Natural killer cell treated with Interleukin-12 subunit alpha and Interleukin-12 subunit beta and Interleukin-15 and Interleukin-18, amount 100 ng/mL, for 72 hours (primary cell): Measurements from ENCODE around the gene DLD. TPM values are rescaled to one million over a fixed set of nuclear protein-coding genes. Genes with fewer than 3 reads are reported as not detected.

ENCODE experiments used
- ATAC-seq, 2 donors: fragments of 150-1000 bp; cut with Tn5 transposase in 1 of 2; sonication (Bioruptor Pico), chemical (Tn5 transposase) in 1 of 2; 2 replicates each; pipeline ENCODE4 v1.10.0; 2021
- DNase-seq: peaks from one replicate; pipeline ENCODE4 v3.0.0; 2022; ENCODE audit warnings: low spot score
- H3K27ac Mint-ChIP-seq, 2 donors: 1 replicate in 1 of 2; 2 replicates in 1 of 2; pipeline ENCODE4 v1.8.0; 2022; ENCODE audit warnings: mixed read lengths in 2 of 2, mild to moderate bottlenecking in 1 of 2, moderate library complexity in 1 of 2
- H3K27me3 Mint-ChIP-seq, 2 donors: 1 replicate in 1 of 2; 2 replicates in 1 of 2; pipeline ENCODE4 v1.8.0; 2022; ENCODE audit warnings: mixed read lengths in 2 of 2
- H3K36me3 Mint-ChIP-seq: one replicate; pipeline ENCODE4 v1.8.0; 2022; ENCODE audit warnings: mixed read lengths
- H3K4me1 Mint-ChIP-seq, 2 donors: 1 replicate in 1 of 2; 2 replicates in 1 of 2; pipeline ENCODE4 v1.8.0; 2022; ENCODE audit warnings: low read depth in 2 of 2, mixed read lengths in 2 of 2, mild to moderate bottlenecking in 1 of 2
- H3K4me3 Mint-ChIP-seq: one replicate; pipeline ENCODE4 v1.8.0; 2022; ENCODE audit warnings: mixed read lengths
- H3K9me3 Mint-ChIP-seq: 2 replicates; pipeline ENCODE4 v1.8.0; 2022; ENCODE audit warnings: mixed read lengths
- total RNA-seq, 2 donors: library from RNA; stranded (reverse); gene quantifications; one replicate each; pipeline ENCODE4 v1.2.3, GENCODE V29; 2022

The DLD gene
- total RNA-seq, 2 donors from 2014 or later = 67.7 to 85.5 TPM

DNA sequence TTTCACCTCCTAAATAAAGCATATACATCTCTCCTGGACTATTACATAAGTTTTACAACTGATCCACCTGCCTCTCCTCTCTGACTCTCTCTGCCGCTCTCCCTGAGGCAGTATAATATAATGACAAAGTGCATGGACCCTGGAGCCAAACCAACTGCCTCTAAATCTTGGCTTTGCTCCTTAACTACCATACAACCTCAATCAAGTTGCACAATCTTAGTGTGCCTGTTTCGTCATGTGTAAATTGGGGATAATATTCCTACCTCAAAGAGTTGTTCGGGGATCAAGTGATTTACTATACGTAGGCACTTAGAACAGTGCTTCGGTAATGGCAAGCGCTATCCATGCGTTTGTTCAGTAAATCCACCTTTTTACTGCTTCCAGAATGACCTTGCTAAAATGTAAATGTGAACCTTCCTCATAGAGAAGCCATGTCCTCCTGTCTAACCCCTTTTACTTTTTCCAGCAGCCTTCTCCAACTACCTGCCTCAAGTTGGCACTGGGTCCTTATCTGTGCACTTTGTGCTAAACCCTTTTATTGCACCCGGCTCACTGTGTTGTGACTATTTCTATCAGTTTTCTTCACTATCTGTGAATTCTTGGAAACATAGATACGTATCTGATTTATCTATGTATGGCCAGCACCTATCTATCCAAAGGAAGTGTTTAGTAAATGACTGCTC, 30.6 kb upstream of the DLD start:
- H3K27me3 Mint-ChIP-seq = no peaks in the 10 kb centered on the region
- H3K4me3 Mint-ChIP-seq = no peak overlapping the region
- ATAC-seq (no peak), DNase-seq (no peak)
- no peaks in the 10 kb centered on the region for H3K9me3 Mint-ChIP-seq
- H3K27ac Mint-ChIP-seq = no peak overlapping the region
- no peaks in the 10 kb centered on the region for H3K36me3 Mint-ChIP-seq
- peaks cover 24% of the 10 kb centered on the region in 2 donors for H3K4me1 Mint-ChIP-seq

- H3K4me1 Mint-ChIP-seq = peaks cover 28 to 29% of the 10 kb centered on the region in 2 donors
- H3K9me3 Mint-ChIP-seq = no peaks in the 10 kb centered on the region
- H3K27me3 Mint-ChIP-seq = no peaks in the 10 kb centered on the region
- no peak for ATAC-seq
- no peak overlapping the region for H3K27ac Mint-ChIP-seq
- H3K36me3 Mint-ChIP-seq = no peaks in the 10 kb centered on the region
- no peak for DNase-seq
- no peak overlapping the region for H3K4me3 Mint-ChIP-seq
These were observed 29.9 kb upstream of the DLD start for GRCh38 chr7:107860981-107861652.

DNA sequence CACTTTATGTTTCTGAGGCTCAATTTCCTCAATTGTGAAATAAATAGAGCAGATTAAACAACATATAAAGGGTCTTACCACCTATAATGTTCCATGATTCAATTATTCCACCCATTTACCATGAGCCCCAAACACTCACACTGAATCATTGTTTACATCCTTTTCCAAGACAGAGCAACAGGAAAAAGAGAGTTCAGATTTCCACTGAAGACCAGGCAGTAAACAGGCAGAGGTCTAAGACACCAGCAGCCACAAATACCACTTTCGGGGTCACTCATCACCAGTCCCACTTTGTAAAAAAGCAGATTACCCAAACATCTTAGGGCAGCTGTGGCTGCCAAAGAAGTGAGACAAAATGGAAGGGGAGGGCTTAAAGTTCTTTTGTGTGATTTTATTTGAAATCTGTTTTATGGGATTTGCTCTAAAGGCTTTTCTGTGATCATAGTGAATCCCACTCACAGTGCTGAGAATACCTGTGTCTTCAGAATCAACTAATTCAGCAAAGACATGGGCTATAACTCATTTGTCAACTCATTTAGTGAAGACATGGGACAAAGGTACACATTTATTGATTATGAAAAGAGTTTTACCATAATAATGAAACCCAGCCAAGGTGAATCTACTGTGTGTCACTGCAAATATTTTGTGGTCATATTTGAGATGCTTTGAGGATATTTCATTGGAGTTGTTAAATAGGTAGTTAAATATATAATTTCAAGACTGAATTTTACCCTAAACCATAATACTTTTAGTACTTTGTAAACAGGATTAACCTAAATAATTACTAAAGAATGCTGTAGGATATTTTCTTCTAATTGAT, 24.8 kb upstream of the DLD start:
- H3K36me3 Mint-ChIP-seq = no peaks in the 10 kb centered on the region
- ATAC-seq = no peak
- peaks cover 6 to 8% of the 10 kb centered on the region in 2 donors for H3K4me1 Mint-ChIP-seq
- DNase-seq = no peak
- peak overlapping the region in 1 of 2 donors; percentile 71 for H3K27ac Mint-ChIP-seq
- no peaks in the 10 kb centered on the region for H3K9me3 Mint-ChIP-seq
- H3K27me3 Mint-ChIP-seq = peaks cover 0 to 8% of the 10 kb centered on the region in 2 donors
- H3K4me3 Mint-ChIP-seq = no peak overlapping the region

GRCh38 chr7:107867858-107868466, 23.0 kb upstream of the DLD start:
- no peaks in the 10 kb centered on the region for H3K9me3 Mint-ChIP-seq
- ATAC-seq (no peak), DNase-seq (no peak)
- H3K36me3 Mint-ChIP-seq = no peaks in the 10 kb centered on the region
- no peak overlapping the region for H3K27ac Mint-ChIP-seq
- H3K4me1 Mint-ChIP-seq = peaks cover 6 to 8% of the 10 kb centered on the region in 2 donors
- H3K4me3 Mint-ChIP-seq = no peak overlapping the region
- H3K27me3 Mint-ChIP-seq = peaks cover 0 to 8% of the 10 kb centered on the region in 2 donors

GRCh38 chr7:107870427-107871000, 20.5 kb upstream of the DLD start:
- H3K27ac Mint-ChIP-seq = peak overlapping the region in 1 of 2 donors; percentile 9
- ATAC-seq = no peak
- no peak for DNase-seq
- no peak overlapping the region for H3K4me3 Mint-ChIP-seq
- H3K36me3 Mint-ChIP-seq = no peaks in the 10 kb centered on the region
- H3K4me1 Mint-ChIP-seq = peaks cover 6 to 7% of the 10 kb centered on the region in 2 donors
- H3K9me3 Mint-ChIP-seq = no peaks in the 10 kb centered on the region
- H3K27me3 Mint-ChIP-seq = peaks cover 0 to 8% of the 10 kb centered on the region in 2 donors

GRCh38 chr7:107874111-107874510, 16.9 kb upstream of the DLD start:
- H3K4me1 Mint-ChIP-seq = peaks cover 3 to 6% of the 10 kb centered on the region in 2 donors

GRCh38 chr7:107874605-107875446, 16.2 kb upstream of the DLD start:
- Mint-ChIP-seq H3K27me3 (peaks cover 2 to 29% of the 10 kb centered on the region in 2 donors), H3K36me3 (no peaks in the 10 kb centered on the region), H3K27ac (no peak overlapping the region), H3K9me3 (no peaks in the 10 kb centered on the region), H3K4me1 (peaks cover 3 to 13% of the 10 kb centered on the region in 2 donors), H3K4me3 (no peak overlapping the region)
- DNase-seq = no peak
- peak; percentile 67 to 71 for ATAC-seq

More at GRCh38 chr7:107874111-107874510, 16.9 kb upstream of the DLD start:
- Mint-ChIP-seq H3K4me3 (no peak overlapping the region), H3K9me3 (no peaks in the 10 kb centered on the region), H3K27ac (no peak overlapping the region), H3K27me3 (peaks cover 0 to 24% of the 10 kb centered on the region in 2 donors), H3K36me3 (no peaks in the 10 kb centered on the region)
- no peak for ATAC-seq
- no peak for DNase-seq

DNA sequence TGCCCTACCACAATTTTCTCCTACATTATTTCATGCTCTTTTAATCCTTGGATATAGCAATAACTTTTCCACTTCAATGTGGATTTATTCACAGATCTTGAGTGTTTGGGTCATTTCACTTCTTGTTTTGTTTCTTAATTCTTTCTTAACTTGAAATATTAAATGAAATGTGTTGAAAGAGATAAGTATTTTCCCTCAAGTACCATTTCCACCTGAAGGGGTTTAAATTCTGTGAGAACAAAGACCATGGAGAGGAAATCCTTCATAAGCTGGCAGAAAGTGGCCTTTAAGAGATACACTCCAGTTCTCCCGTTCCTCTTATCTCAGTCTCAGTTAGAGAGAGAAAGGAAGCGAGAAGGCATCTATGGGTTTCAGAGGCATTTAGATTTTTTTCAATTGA, 14.1 kb upstream of the DLD start:
- Mint-ChIP-seq H3K4me1 (peaks cover 3 to 13% of the 10 kb centered on the region in 2 donors), H3K36me3 (no peaks in the 10 kb centered on the region), H3K27me3 (peaks cover 2 to 25% of the 10 kb centered on the region in 2 donors), H3K4me3 (no peak overlapping the region), H3K9me3 (no peaks in the 10 kb centered on the region), H3K27ac (peak overlapping the region in 1 of 2 donors; percentile 32)
- DNase-seq (no peak), ATAC-seq (no peak)

- no peak for DNase-seq
- H3K9me3 Mint-ChIP-seq = no peaks in the 10 kb centered on the region
- ATAC-seq = no peak
- peaks cover 5 to 33% of the 10 kb centered on the region in 2 donors for H3K27me3 Mint-ChIP-seq
- peaks cover 3 to 13% of the 10 kb centered on the region in 2 donors for H3K4me1 Mint-ChIP-seq
- no peak overlapping the region for H3K4me3 Mint-ChIP-seq
- no peaks in the 10 kb centered on the region for H3K36me3 Mint-ChIP-seq
- H3K27ac Mint-ChIP-seq = no peak overlapping the region
These were observed 13.1 kb upstream of the DLD start for GRCh38 chr7:107877731-107878382.

DNA sequence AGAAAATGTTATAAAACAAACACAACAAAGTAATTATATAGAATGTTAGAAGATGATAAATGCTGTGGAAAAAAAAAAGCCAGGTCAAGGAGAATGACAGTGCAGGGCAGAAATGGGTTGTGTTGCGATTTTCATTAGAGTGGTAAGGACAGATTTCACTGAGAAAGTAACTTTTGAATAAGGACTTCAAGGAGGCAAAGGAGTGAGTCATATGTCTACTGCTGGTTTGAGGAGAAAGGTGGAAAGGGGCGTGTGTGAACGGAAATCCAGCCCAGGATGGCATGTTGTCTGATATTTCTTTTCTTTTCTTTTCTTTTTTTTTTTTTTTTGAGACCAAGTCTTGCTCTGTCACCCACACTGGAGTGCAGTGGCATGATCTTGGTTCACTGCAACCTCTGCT, 12.3 kb upstream of the DLD start:
- Mint-ChIP-seq H3K4me1 (peaks cover 3 to 13% of the 10 kb centered on the region in 2 donors), H3K4me3 (no peak overlapping the region), H3K27ac (no peak overlapping the region), H3K36me3 (no peaks in the 10 kb centered on the region), H3K9me3 (no peaks in the 10 kb centered on the region), H3K27me3 (peaks cover 5 to 35% of the 10 kb centered on the region in 2 donors)
- DNase-seq = no peak
- no peak for ATAC-seq

DNA sequence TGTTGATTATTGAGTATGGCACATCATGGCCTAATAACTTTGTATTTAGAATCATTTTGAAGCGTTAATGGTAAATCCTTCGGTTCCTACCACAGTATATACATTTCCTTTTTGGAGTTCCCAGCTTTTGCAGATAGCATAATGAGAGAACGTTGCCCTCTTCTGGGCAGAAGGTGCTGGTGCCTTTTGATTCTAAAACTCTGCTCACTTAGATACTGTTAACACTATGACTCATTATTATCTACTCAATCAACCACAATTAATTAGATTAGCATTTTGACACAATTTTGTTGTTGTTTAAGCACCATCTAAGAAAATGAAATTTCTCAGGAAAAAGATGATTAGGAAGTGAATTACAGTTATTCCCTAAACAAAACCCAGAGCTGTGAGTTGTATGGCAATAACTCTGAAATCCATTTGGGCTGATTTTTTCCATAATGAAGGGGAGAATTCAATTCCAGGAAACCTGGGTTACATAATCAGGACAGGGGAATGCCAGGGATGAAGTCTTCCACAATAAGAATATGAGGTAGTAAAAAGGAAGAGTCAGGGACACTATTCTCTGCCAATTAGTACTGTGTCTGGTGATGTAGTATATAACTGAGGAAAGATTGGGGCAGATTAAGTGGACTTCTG, 11.5 kb upstream of the DLD start:
- Mint-ChIP-seq H3K4me3 (no peak overlapping the region), H3K4me1 (peaks cover 1 to 13% of the 10 kb centered on the region in 2 donors), H3K36me3 (no peaks in the 10 kb centered on the region), H3K9me3 (no peaks in the 10 kb centered on the region), H3K27ac (no peak overlapping the region), H3K27me3 (peaks cover 10 to 42% of the 10 kb centered on the region in 2 donors)
- DNase-seq (no peak), ATAC-seq (peak; percentile 74)

DNA sequence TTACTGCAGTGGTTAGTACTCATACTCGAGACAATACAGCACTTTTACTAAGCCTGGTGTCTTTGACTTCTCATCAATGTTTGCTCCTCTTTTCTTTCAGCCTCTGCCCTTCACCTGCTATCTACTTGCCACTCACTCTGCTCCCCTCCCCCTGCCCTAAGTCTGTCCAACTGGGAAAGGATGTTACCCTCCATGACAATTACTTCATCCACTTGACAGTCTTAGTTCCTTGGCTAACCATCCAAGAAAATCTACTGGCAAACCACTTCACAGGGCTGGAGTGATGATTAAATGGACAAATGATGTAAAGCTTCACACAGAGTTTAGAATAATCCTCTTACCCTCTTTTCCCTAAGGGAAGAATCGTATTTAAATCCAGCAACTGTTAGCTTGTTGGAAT, 8.2 kb upstream of the DLD start:
- Mint-ChIP-seq H3K9me3 (no peaks in the 10 kb centered on the region), H3K4me1 (peaks cover 0 to 7% of the 10 kb centered on the region in 2 donors), H3K27me3 (peaks cover 14 to 42% of the 10 kb centered on the region in 2 donors), H3K27ac (no peak overlapping the region), H3K36me3 (no peaks in the 10 kb centered on the region), H3K4me3 (no peak overlapping the region)
- DNase-seq (no peak), ATAC-seq (no peak)
